Measurements from ENCODE around the gene AKT3.

AKT3 gene

GRCh38 chr1:243547891-243548290, 302.2 kb downstream of the AKT3 start:
- no peak for DNase-seq

DNA sequence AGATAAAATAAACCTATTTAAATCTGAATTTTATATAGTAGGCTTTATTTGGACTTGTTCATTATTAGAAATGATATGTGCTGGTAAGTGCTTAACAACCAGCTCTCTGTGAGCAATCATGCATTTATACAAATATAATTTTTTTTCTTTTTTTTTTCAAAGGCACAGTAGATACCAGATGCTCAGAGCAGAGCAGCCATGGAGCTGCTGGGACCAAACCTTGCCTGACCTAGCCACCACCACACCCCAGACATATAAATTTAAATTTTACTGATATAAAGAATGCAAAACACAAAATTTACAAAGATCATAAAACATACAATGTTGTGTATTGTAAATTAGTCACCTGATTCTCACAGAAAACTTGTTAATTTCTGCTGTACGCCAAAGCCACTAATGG, 303.6 kb downstream of the AKT3 start:
- no peak for DNase-seq

DNA sequence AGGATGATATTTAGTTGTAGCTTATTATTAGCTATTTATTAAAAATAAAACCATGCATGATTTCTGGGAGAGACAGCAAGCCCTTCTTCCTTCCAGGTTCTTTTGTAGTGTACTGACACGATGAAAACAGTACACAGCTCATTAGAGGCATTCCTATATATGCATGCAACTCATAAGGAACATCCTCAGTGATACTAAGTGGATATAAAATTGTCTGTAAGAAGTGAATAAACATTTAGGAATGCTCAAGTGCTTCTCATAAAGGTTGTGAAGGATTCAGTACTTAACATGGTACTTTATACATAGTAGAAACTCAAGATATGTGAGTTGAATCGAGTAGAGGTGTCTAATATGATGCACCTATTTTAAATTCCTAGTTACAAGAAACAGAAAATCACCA, 306.5 kb downstream of the AKT3 start:
- no peak for DNase-seq

- no peak for DNase-seq
These were observed 307.2 kb downstream of the AKT3 start for GRCh38 chr1:243542739-243543415.

GRCh38 chr1:243539636-243540035, 310.4 kb downstream of the AKT3 start:
- DNase-seq = no peak

DNA sequence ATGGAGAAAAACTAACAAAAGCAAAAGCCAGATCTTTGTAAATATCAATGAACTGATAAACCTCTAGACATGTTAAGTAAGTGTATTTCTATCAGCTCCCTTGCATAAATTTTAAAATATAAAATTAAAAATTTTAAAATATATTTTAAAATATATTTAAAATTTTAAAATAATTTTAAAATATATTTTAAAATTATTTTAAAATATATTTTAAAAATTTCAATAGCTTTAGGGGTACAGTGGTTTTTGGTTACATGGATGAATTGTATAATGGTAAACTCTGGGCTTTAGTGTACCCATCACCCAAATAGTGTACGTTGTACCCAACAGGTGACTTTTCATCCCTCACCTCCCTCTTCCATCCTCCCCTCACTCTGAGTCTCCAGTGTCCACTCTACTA, 315.0 kb downstream of the AKT3 start:
- DNase-seq = no peak

DNA sequence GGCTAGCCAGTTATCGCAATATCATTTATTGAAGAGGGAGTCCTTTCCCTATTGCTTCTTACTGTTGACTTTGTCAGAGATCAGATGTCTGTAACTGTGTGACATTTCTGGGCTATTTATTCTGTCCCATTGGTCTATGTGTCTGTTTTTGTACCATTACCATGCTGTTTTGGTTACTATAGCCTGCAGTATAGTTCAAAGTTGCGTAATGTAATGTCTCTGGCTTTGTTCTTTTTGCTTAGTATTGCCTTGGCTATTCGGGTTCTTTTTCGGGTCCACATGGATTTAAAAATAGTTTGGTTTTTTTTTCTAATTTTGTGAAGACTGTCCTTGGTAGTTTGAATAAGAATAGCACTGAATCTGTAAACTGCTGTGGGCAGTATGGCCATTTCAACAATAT, 320.5 kb downstream of the AKT3 start:
- no peak for DNase-seq

DNA sequence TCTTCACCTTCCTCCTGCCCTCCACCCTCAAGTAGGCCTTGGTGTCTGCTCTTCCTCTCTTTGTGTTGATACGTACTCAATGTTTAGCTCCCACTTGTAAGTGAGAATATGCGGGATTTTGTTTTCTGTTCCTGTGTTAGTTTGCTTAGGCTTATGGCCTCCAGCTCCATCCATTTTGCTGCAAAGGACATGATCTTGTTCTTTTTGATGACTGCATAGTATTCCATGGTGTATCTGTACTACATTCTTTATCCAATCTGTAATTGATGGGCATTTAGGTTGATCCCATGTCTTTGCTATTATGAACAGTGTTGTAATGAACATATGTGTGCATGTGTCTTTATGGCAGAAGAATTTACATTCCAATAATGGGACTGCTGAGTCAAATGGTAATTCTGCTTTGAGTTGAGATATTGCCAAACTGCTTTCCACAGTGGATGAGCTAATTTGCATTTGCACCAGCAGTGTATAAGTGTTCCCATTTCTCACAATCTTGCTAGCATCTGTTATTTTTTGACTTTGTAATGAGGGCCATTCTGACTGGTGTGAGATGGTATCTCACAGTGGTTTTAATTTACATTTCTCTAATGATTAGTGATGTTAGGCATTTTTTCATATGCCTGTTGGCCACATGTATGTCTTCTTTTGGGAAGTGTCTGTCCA, 321.5 kb downstream of the AKT3 start:
- no peak for DNase-seq

GRCh38 chr1:243526180-243526579, 323.9 kb downstream of the AKT3 start:
- no peak for DNase-seq

DNA sequence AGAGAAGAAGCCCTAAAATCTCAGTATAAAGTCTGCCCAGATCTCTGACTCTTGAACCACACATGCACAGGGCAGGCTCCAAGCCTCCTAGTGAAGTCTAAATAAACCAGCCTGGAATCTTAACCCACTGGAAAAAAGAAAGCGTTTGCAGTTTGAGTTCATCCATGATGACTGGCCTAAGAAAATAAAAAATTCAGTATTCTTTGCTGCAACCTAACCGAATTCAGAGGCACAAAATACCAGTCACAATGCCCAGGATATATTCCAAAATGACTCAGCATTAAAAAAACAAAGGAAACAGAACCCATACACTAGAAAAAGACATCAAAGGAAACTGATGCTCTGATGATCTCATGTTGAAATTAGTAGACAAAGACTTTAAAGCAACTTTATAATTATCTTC, 325.0 kb downstream of the AKT3 start:
- no peak for DNase-seq

- DNase-seq = no peak
These were observed 326.3 kb downstream of the AKT3 start for GRCh38 chr1:243523766-243524165.

- DNase-seq = no peak
These were observed 329.2 kb downstream of the AKT3 start for GRCh38 chr1:243520831-243521230.

GRCh38 chr1:243514927-243515326, 335.1 kb downstream of the AKT3 start:
- no peak for DNase-seq

DNA sequence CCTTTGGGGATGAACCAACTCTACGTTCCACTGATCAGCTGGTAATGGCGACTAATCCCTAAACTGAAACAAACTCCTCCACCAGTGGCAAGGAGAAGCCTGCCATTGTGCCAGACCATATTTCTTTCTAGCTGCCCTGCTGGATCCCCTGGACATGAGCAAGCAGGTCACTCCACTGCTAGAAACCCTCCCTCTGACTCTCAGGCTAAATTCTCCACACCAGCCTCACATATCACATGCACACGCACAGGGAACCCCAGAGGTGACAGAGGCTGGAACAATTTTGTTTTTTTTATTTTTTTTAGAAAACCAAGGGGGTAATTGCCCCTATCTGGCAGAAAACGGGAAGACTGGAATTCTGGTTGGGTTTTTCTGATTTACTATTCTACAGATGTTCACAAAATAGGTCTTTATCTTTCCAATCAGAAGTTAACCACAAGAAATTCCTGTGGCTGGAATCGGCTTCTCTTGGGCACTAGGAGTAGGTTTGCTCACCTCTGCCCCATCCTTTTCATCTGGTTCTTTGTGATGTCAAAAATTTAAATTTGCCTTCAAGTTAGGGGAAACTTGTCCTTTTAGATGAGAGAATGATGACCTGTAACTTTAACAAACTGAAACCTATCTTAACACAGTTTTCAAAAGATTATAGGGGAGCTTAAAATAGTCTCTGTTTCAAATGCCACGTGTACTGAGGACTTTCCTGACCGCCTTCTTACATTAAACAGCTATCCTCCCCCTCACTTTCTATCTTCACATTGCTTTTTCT, 336.1 kb downstream of the AKT3 start:
- DNase-seq = no peak

- DNase-seq = no peak
These were observed 339.1 kb downstream of the AKT3 start for GRCh38 chr1:243510928-243511327.

DNA sequence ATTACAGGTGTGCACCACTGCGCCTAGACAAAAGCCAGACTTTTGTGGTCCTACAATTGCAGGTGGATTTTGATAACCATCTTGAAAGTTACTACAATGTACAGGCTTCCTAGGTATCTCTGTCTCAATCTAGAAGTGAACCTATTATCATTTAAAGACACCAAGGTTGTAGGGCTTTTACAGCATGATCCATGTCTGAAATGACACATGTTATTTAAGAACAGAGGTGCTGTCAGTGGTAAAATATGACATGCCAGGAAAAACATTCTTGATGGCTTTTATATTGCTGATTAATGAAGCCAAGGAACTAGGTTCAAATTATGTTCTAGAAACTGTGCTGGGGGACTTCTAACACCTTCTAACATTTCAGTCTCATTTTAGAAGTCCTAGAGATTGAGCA, 341.1 kb downstream of the AKT3 start:
- no peak for DNase-seq

DNA sequence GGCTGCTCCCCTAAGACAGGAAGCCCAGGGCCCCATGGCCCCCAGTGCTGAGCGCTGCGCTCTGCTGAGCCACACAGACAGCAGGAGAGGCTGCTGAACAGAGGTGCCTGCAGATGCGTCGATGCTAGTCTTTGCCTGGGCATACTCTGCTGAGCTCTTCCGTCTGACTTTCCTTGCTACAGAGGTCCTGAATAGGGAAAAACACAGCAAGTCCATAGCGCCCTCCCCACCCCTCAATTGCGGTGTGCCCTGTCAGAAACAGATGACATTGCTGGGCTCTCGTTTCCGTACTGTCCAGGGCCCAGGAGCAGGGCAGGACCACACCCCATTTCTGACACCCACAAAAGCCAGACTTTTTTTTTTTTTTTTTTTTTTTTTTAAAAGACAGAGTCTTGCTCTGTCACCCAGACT, 341.7 kb downstream of the AKT3 start:
- DNase-seq = no peak

- no peak for DNase-seq
These were observed 342.3 kb downstream of the AKT3 start for GRCh38 chr1:243507672-243508302.

DNA sequence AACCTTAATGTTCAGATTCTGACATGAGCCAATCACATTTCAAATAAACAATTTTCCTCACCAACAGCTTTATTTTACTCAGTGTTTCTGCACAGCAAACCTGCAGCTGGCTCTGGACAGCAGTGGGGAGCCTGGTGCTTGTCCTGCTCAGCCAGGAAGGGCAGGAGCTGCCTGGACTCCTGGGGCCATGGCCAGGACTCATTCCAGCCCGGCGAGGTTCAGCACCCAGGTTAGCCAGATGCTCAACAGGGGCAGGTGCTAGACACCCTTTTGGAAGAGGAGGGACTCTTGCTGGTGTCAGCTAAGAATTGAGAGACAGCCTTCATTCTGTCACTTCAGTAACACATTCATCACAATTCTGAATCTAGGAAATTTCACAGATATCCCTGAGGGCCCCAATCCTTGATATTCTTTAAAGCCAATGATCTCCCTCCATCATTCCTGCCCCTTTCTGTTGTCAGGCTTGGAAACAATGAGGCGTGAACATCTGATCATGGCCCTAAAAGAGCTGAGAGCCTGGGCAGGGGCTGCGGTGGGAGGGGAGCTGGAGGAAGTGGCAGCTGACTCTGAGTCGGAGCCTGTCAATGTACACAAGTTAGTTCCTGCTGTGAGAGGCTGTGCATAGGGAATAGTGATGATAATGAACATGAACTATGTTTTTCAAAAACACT, 342.9 kb downstream of the AKT3 start:
- DNase-seq = no peak

GRCh38 chr1:243505986-243506689, 343.9 kb downstream of the AKT3 start:
- DNase-seq = no peak

DNA sequence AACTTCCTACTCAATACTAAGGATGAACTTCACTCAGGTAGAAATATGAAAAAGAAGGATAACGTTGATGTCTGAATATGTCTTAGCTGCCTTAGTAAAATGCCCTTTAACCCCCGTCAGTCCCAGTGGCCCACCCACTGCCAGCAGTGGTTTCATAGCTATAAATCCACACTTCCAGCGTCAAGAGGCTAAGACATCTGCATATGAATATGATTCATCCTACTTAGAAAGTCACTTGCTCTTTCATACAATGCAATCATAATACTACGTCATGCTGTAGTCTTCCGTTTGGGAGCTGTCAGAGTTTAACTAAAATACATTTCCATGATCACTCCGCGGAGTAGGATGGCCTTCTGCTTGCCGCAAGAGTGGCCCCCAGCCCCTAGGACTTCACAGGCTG, 346.9 kb downstream of the AKT3 start:
- DNase-seq = no peak

DNA sequence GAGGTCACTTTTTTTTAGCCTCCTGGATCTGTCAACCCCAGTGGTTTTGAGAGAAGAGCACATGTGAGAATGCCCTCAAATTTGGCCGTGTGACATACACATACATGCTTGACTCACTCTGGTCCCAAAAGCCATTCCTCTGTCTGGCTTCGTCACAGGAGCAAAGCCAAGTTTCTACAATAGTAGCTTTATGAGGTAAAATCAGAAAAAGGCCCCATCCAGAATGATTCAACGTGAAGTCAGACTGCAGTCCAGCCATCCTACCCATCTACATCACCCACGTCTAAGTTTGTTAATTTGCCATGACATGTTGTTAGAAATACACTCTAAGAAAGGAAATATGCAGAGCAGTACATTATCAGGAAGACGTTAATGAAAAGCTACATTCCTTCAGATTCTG, 349.0 kb downstream of the AKT3 start:
- DNase-seq = no peak

GRCh38 chr1:243500512-243500911, 349.5 kb downstream of the AKT3 start:
- DNase-seq = no peak

Measured in NCI-H1048 (cell line).